H4 (cell line): Measurements from ENCODE around the gene CHCHD10. TPM values are rescaled to one million over a fixed set of nuclear protein-coding genes. Genes with fewer than 3 reads are reported as not detected.

Experiments used
- DNase-seq: peaks from one replicate; pipeline ENCODE4 v3.0.0-alpha.2; 2015; ENCODE audit warnings: low spot score
- total RNA-seq: library from RNA; depleted of rRNA; stranded (reverse); fragments of >200 nt; shearing (Covaris generic); gene quantifications from 2 replicates; pipeline ENCODE4 v1.2.3, GENCODE V29; 2014; rRNA removed

Gene CHCHD10
- total RNA-seq = 0.72 and 14.9 TPM in 2 replicates

DNA sequence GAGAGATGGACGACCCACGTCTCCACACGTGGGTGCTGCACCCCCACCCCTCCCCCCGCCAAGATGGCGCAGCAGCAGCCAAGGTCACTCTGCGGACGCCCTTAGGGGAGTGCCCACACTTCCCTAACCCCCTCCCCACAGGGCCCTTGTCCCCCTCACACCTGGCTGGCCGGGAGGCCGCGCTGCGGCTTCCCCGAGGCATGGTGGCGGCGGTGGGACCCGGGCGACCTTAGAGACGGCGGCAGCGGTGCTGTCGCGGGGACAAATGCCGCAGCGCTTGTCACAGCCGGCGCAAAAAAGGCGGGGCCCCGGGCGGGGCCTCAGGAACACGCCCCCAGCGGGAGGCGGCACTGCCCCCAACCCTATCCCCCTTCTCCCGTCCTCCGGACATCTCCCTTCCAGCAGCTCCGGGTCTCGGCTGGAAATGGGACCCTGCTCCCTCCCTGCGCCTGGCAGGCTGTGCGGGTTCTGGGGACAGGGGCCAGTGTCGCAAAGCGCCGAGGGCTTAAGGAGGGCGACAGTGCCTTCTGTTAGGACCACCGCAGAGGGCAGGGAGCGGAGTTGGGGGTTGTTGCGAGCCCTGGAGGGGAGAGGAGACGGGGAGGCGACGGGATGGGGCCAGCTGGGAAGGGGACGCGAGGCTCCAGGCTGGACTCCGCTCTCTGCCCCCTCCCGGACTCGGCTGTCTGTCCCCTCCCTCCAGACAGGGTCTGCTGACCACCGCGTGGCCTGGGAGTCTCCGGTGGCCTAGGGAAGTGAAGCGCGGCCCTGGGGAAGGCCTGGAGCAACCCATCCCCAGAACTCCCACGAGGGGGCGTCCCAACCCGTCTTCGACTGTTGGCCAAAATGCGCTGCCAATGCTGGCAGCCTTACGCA, at the start of gene CHCHD10:
CHCHD10 (minus strand) TSS at position 300 of the 876 bp plus-strand sequence; CDS start at position 202, 98 bp downstream.
- peak; percentile 45 for DNase-seq

GRCh38 chr22:23817146-23817545, 49.4 kb upstream of the CHCHD10 start:
- DNase-seq = no peak

- DNase-seq = no peak
Measured at GRCh38 chr22:23816156-23816976, 48.6 kb upstream of the CHCHD10 start.

DNA sequence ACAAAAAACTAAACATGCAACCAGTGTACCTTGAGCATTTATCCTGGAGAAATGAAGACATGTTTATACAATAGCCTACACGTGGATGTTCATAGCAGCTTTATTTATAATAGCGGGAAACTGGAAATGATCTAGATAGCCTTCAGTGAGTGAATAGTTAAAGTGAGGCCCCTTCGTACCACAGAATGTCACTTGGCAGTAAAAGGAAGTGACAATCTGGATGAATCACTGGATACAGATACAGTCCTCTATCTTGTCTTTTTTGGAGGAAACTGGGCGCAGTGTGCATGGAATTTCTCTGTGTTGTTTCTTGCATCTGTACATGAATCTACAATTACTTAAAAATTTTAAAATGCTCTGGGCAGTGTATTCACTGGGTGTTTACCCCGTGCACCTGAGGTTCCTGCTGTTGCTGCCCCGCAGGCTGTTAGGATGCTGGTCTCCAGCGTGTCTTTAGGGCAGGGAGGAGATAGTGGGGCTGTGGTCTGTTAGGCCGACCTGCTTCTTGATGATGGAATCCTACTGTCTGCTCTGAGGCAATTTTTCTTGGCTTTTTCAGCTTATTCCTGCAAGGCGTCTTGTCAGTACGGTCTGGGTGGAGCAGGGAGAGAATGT, 47.9 kb upstream of the CHCHD10 start:
- no peak for DNase-seq

DNA sequence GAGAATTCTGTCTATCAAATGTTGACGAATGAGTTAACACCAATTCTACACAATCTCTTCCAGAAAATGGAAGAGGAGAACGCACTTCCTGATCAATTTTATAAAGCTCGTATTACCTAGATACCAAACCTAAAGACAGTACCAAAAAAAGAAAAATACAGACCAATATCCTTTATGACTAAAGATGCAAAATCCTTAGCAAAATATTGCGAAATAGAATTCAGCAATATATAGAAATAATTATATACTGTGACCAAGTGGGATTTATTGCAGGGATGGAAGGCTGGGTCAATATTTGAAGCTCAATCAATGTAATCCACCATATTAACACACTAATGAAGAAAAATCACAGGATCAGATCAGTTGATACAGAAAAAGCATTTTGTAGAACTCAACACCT, 44.6 kb upstream of the CHCHD10 start:
- DNase-seq = no peak

DNA sequence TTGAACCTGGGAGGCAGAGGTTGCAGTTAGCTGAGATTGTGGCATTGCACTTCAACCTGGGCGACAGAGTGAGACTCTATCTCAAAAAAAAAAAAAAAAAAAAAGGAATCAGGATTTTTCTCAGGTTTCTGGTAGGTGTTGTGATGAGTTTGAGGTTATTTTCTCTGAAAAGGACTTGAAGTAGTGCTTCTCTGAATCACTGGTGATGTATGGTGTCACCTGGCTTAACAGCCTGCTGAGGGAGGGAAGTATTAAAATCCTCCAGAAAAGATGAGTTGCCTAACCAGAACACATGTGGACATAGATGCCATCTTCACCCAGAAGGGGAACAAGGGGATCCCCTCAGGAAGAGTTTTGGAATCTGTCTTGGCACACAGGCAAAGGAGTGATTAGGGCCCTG, 39.1 kb upstream of the CHCHD10 start:
- DNase-seq = no peak

DNA sequence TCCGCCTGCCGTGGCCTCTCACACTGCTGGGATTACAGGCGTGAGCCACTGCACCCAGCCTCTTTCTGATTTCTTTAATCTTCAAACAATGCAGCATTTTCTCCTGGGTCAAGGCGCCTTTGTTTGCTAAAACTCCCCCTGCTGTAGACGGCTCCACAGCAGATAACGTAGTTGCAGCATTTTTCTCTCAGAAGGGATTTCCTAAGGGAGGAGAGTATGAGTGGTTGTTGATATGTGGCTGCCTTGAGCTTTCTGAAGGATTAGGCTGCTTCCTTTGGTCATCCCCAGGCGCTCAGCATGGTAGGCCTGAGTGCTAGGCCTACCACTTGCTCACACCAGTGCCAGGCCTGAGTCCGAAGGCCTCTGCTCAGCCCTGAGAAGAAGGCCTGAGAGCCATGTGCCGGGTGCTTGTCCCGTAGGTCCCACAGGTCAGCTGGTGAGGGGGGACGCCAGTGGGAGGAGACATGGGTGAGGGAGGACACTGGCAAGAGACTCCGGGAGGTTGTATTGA, 37.1 kb upstream of the CHCHD10 start:
- no peak for DNase-seq

DNA sequence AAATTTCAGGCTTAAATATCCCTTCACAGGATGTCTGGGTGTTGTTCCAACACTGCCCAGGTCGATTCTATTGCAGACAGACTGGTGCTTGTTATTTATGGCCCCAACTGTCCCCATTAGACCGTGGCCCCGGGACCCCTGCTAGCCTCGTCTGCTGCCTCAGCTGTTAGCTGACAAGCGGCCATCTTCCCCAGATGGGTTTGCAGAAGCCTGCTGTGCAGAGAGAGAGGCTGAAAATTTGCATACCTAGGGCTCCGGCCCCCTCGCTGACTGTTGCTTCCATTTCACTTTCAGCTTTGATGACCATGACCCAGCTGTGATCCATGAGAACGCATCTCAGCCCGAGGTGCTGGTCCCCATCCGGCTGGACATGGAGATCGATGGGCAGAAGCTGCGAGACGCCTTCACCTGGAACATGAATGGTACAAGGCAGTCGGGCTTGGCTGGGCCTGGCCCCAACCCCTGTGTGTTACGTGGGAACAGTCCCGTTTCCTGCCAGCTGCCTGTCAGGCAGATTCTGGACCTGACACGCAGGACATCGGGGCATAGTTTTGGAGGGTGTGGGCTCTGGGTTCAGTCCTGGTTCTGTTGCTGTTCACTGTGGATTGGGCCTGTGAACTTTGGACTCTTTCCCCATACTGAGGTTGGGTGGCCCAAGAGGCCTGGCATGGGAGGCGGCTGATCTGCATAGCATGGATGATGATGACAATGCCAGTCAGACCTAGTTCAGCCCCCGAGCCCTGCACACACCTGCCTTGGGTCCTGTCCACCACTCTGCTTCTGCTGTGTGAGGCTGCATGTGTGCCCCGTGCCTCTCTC, 35.4 kb upstream of the CHCHD10 start:
- DNase-seq = no peak

GRCh38 chr22:23801886-23802377, 34.2 kb upstream of the CHCHD10 start:
- DNase-seq = no peak

DNA sequence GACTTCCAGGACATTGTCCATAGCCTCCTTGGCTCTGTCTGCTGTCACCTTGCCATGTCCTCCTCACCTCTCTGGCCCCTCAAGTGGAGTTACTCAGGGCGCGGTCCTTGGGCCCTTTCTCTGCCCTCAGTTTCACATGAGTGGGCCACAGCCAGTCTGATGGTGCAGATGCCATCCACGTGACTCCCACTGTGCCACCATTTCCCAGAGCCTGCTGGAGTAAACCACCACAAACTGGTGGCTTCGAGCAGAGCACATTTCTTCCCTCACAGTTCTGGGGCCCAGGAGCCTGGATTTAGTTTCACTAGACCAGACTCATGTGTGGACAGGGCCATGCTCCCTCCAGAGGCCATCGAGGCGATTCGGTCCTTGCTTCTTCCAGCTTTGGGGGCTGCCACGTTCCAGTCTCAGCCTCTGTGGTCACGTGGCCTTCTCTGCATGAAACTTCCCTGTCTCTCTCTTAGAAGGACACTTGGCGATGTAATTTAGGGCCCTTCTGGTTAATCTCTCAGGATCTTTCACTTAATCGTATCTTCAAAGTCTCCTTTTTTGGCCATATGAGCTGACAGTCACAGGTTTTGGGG, 33.6 kb upstream of the CHCHD10 start:
- DNase-seq = no peak

- no peak for DNase-seq
Measured at GRCh38 chr22:23800297-23801237, 32.8 kb upstream of the CHCHD10 start.

DNA sequence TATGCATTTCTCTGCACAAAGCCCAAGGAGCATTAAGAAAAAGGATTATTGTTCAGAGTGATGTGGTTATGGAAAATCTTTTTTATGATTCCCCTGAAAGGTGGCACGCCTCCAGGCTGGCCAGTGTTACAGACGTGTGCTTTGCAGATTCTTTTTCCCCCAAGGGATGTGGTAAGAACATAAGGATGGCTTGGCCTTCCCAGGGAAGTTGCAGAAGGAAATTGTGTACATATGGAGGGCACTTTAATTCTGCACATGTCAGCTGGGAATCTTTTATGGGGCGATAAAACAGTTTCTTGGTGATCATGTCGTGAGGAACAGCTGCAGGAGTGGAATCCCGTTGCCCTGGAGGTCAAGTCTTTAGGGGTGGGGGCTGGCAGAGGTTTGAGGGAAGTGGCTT, 28.7 kb upstream of the CHCHD10 start:
- no peak for DNase-seq

DNA sequence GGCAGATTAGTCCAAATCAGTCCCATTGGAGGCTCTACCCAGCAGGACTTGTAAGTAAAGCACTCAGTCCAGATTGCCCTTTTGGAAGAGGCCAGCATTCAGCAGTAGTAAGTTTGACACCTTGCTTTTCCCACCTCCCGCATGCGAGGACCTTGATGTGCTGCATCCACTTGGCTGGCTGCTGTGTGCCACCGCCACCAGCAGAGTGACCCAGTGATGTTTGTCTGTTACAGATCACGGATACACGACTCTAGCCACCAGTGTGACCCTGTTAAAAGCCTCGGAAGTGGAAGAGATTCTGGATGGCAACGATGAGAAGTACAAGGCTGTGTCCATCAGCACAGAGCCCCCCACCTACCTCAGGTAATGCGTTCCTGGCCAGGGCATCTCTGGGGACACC, 25.6 kb upstream of the CHCHD10 start:
- no peak for DNase-seq

GRCh38 chr22:23791738-23792645, 24.2 kb upstream of the CHCHD10 start:
- DNase-seq = no peak

DNA sequence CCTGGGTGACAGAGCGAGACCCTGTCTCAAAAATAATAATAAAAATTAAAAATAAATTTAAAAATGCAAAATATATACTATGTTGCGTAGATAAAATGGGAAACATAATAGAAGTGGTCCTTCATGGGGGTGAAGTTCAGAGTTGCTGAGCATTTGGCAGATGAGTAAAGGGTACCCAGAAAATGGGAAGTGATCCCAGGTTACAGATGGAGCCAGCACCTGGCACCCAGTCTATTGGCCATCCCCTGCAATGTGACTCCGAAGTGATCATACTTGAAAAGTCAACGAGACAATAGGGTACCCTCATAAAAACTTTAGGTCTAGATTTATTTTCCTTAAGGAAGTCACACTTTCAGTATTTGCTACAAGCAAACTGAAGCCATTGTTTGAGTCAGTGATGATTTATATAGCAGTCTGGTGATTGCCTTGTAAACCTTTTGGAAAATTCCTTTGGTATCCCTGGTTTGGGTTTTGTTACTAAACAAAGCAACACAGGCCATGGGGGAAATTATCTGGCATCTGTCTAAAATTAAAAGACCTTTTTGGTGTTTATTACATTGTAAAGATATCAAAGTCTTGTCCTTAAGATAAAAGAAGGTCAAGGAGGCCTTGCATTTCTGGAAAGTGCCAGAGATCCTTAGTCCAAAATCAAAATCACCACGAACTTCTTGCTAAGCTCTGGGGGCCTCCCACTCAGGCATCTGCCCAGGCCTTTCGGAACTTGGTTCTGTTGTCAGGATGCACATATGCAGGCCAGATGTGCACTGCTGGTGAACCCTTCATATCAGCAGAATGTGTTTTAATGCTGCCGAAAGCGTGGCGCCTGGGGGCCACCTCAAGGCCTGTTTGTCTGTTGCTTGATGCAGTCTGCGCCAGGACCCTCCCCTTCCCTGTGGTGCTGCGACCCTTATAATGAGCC, 23.3 kb upstream of the CHCHD10 start:
- no peak for DNase-seq

- no peak for DNase-seq
Measured at GRCh38 chr22:23789638-23790037, 21.9 kb upstream of the CHCHD10 start.

GRCh38 chr22:23789121-23789520, 21.3 kb upstream of the CHCHD10 start:
- DNase-seq = no peak
